Measurements from ENCODE around the gene EXOC2. TPM values are rescaled to one million over a fixed set of nuclear protein-coding genes. Genes with fewer than 3 reads are reported as not detected.
A peak's percentile ranks its signal among the peaks of the same experiment; 100 is the strongest.

The EXOC2 gene, protein sequence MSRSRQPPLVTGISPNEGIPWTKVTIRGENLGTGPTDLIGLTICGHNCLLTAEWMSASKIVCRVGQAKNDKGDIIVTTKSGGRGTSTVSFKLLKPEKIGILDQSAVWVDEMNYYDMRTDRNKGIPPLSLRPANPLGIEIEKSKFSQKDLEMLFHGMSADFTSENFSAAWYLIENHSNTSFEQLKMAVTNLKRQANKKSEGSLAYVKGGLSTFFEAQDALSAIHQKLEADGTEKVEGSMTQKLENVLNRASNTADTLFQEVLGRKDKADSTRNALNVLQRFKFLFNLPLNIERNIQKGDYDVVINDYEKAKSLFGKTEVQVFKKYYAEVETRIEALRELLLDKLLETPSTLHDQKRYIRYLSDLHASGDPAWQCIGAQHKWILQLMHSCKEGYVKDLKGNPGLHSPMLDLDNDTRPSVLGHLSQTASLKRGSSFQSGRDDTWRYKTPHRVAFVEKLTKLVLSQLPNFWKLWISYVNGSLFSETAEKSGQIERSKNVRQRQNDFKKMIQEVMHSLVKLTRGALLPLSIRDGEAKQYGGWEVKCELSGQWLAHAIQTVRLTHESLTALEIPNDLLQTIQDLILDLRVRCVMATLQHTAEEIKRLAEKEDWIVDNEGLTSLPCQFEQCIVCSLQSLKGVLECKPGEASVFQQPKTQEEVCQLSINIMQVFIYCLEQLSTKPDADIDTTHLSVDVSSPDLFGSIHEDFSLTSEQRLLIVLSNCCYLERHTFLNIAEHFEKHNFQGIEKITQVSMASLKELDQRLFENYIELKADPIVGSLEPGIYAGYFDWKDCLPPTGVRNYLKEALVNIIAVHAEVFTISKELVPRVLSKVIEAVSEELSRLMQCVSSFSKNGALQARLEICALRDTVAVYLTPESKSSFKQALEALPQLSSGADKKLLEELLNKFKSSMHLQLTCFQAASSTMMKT
- 22.0 and 24.0 TPM in 2 replicates for total RNA-seq

DNA sequence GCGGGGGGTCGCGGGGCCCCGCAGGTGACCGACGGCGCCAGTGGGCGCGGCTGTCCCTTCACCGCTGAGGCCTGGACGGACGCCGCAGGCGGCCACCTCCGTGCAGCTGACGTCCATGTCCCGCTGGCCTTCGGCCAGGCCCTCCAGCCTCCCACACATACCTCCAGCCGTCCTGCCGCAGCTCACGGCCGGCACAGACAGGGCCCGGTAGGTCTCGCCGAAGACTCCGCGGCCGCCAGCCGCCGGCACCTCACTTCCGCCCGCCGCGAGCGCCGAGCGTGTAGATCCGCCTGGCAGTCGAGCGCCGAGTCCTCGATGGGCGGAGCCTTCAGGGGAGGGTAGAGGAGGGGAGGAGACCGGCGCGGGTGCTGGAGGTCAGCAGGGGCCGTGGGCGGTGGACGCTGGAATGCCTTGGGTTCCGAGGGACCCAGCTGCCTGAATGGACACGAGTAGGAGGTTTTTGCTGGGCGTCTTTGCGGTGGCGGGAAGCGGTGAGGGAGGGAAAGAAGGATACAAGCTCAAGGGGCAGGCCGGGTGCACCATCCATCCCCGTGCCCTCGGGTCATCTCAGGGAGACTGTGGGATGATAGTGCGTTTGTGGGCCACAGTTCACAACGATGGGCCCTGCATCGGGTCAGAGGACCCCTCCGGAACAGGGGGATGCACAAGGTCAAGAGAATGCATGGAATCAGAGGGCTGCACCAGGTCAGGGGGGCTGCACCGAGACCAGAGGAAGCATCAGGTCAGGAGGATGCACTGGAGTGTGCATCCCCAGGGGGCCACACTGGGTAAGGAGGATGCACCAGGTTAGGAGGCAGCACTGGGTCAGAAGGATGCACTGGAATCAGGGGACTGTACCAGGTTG is at the start of gene EXOC2:
TSS of gene EXOC2 (minus strand) at position 282 of the 865 bp plus-strand sequence. CDS start 55,321 bp downstream, outside the sequence.
- no peak for TF ChIP-seq CTCF (conservative IDR thresholded peaks at IDR 0.05; ENCODE audit: low read depth, low read length)
- DNase-seq (ENCODE audit: low read depth), result no peak
- H3K4me3 ChIP-seq (ENCODE audit: low read depth, low read length), result peak within 1 kb of the TSS; percentile 71

DNA sequence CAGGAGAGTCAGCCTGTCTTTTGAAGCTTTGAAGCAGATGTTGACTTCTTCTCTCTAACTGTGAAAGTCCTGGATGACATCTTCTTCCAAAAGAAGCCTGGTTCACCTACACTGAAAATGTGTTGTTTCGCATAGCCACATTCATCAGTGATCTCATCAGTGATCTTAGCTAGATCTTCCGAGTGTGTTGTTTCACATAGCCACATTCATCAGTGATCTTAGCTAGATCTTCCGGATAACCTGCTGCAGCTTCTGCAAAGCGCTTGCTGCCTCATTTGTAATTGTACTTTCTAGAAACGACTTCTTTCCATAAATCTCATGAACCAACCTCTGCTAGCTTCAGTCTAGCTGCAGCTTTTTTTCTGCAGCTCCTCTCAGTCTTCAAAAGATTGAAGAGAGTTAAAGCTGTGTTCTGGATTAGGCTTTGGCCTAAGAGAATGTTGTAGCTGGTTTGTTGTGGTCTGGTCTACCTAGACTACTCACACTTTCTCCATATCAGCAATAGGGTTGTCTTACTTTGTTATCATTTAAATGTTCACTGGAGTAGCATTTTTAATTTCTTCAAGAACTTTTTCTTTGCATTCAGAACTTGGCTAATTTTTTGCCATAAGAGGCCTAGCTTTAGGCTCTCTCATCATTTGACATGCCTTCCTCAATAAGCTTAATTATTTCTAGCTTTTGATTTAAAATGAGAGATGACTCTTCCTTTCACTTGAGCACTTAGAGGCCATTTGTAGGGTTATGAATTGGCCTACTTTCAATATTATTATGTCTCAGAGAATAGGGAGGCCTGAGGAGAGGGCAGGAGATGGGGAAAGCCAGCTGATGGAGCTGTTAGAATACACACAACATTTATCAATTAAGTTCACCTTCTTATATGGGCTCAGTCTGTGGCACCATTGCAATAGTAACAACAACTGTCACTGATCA is 48.7 kb upstream of the EXOC2 start:
- no peak for DNase-seq (ENCODE audit: low read depth)

GRCh38 chr6:736657-737446 is 43.9 kb upstream of the EXOC2 start:
- no peak for DNase-seq (ENCODE audit: low read depth)
- TF ChIP-seq CTCF (conservative IDR thresholded peaks at IDR 0.05; ENCODE audit: low read depth, low read length), result no peak
- H3K4me3 ChIP-seq (ENCODE audit: low read depth, low read length), result no peak overlapping the region

More for the DNA sequence above, 48.7 kb upstream of the EXOC2 start:
- no peak overlapping the region for H3K4me3 ChIP-seq (ENCODE audit: low read depth, low read length)
- no peak for TF ChIP-seq CTCF (conservative IDR thresholded peaks at IDR 0.05; ENCODE audit: low read depth, low read length)

GRCh38 chr6:733431-734219 is 40.7 kb upstream of the EXOC2 start:
- TF ChIP-seq CTCF (conservative IDR thresholded peaks at IDR 0.05; ENCODE audit: low read depth, low read length), result no peak
- DNase-seq (ENCODE audit: low read depth), result no peak
- no peak overlapping the region for H3K4me3 ChIP-seq (ENCODE audit: low read depth, low read length)

DNA sequence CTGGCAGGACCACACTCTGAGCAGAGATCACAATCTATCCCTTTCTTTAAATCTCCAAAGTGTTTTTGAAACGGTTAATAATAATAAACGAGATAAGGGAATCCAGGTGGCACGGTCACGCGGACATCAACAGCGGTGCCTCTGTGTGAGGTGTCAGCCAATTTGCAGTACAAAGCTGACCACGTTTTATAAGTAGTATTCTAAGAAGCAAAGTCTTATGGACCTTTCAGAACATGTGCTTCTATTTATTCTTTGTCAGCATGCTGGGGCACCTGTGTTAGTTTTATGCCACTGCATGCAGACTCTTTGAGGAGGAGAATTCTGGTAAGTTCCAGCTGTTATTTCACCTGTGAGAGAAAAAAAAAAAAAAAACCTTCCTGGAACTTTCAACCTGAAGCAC is 39.0 kb upstream of the EXOC2 start:
- no peak overlapping the region for H3K4me3 ChIP-seq (ENCODE audit: low read depth, low read length)
- no peak for TF ChIP-seq CTCF (conservative IDR thresholded peaks at IDR 0.05; ENCODE audit: low read depth, low read length)
- DNase-seq (ENCODE audit: low read depth), result no peak
